Lung microvascular endothelial cell (primary cell): ENCODE measurements around the gene GALNT3. TPM values are rescaled to one million over a fixed set of nuclear protein-coding genes. Genes with fewer than 3 reads are reported as not detected.

Experiments used
- DNase-seq, 2 donors: peaks; one replicate each; pipeline versions ENCODE4 v3.0.0 to v3.0.0-alpha.2; 2010; ENCODE audit warnings: low read depth in 2 of 2
- total RNA-seq: library from RNA; depleted of rRNA; stranded (reverse); fragments of >200 nt; gene quantifications from 2 replicates; pipeline ENCODE4 v1.2.1, GENCODE V29; 2014

The GALNT3 gene
- total RNA-seq, 1 donor from 2014 or later: under 0.01 TPM

- no peak for DNase-seq
These were observed 47.5 kb downstream of the GALNT3 start for GRCh38 chr2:165746501-165746900.

- DNase-seq: no peak
These were observed 48.1 kb downstream of the GALNT3 start for GRCh38 chr2:165745916-165746315.

DNA sequence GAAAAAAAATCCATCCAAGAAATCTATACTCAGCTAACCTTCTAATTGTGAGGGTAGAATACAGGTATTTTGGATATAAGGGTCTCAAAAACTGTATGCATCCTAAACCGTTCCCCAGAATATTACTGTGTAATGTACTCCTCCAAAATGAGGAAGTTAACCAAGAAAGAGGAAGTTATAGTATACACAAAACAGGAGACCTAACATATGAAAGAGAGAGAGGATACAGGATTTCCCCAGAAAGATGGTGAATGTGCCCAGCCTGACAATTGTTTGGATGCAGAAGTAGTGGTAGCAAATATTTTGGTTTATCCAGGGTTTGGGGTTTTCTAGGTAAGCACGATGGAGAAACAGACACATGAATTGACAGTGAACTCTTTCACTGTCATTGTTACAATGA lies 50.6 kb downstream of the GALNT3 start:
- no peak for DNase-seq

- DNase-seq: peak; percentile 7 to 30
These were observed 68.6 kb downstream of the GALNT3 start for GRCh38 chr2:165725421-165725820.

GRCh38 chr2:165720511-165720910 lies 73.5 kb downstream of the GALNT3 start:
- DNase-seq: no peak

DNA sequence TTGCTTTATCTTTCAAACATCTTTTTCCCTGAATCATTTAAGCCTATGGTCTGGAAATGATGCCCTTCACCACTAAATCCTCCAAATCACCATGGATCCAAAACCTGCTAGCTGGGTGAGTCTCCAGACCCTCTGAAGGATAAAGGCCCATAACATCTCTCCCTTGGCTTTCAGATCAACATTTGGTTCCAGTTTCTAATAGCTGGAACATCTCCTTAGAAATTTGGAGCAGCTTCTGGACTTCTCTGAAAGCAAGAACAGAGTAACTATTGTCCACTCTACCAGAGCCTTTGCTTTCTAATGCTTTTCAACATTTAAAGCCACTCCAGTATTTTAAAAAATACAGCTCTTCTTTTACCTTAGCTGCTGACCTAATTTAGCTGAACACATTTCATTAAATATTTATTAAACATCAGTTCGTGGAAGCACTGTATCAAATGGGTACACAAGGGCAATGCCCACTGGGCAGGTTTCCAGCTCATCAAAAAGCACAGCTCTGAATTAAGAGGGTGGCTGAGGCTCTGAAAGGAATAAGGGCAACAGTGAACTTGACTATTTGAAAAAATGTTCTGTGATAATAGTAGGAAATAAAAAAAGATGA lies 75.3 kb downstream of the GALNT3 start:
- no peak for DNase-seq

DNA sequence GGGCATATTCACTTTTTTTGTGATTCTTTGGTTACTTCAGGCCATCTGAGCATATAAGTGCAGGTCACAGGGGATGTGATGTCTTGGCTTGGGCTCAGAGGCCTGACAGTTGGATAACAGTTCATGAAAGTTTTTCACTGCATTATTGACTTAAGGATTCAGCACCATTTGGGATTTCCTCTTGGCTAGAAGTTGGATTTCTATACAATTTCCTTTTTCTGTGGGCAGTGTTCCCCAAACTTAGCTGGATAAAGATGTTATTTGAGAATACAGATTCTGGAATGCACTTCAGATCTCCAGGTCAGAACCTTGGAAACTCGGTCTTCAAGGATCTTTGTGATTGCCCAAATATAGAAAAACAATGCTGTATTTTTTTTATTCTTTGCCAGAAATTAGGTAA lies 78.0 kb downstream of the GALNT3 start:
- DNase-seq: no peak

- no peak for DNase-seq
These were observed 87.0 kb downstream of the GALNT3 start for GRCh38 chr2:165706960-165707487.

GRCh38 chr2:165701147-165701546 lies 92.9 kb downstream of the GALNT3 start:
- no peak for DNase-seq

DNA sequence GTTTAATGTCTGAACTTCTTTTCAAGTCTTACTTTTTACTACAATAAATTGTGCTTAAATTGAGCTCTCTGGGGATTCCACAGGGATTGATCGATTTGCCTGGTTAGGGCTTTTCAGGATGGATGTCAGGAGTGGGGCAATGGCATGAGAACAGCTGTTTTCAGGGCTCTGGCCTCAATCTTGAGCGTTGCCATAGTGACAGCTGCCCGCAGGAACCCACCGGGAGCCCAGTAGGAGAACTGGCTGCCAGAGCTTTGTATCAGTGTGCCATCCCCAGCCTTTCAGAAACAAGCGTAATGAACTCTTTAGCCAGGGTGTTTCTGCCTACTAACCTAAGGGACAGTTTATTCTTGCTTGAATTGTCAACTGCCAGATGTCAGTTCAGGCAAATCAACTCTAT lies 93.5 kb downstream of the GALNT3 start:
- no peak for DNase-seq

GRCh38 chr2:165699946-165700345 lies 94.1 kb downstream of the GALNT3 start:
- DNase-seq: no peak

DNA sequence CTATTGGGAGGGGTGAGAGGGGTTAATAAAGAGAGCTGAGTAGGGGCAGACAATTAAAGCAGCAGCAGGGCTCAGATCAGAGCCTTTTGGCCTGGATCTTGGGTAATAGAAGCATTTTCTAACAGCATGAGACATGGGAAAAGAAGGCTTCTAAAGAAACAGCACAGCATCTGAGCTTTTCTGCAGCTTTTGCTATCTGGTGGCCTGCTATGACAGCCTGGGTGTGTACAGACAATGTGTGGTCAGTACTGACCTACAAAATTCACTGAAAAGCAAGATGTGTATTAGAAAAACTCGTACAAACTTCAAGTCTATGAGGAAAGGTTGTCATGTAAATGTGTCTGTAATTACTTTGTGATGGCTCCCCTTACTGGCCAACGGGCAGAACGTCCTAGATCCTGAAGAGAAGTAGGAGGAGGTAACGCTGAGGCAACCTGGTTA lies 95.6 kb downstream of the GALNT3 start:
- peak; percentile 32 to 68 for DNase-seq

- DNase-seq: no peak
These were observed 96.2 kb downstream of the GALNT3 start for GRCh38 chr2:165697748-165698443.

Other genes with a start within 250 kb of the GALNT3 start
- gene TTC21B, start 159.5 kb upstream of the GALNT3 start, total RNA-seq: 15.7 and 33.5 TPM in 2 replicates